PFSK-1 (cell line): ENCODE measurements around the gene RPA1.

Experiments
- FOXP2 ChIP-seq: optimal IDR thresholded peaks from 2 replicates; pipeline ENCODE3; 2011; ENCODE audit warnings: borderline replicate concordance, control low read depth, inconsistent platforms; ENCODE audit not compliant: insufficient read depth; ENCODE audit errors: extremely low read length, extremely low read depth
- POLR2AphosphoS5 ChIP-seq: IDR thresholded peaks from 2 replicates; pipeline ENCODE4 v1.6.1; 2012; ENCODE audit warnings: low read depth, mild to moderate bottlenecking, control low read depth, low read length, moderate library complexity
- REST ChIP-seq, 2 experiments: IDR thresholded peaks; 2 replicates each; pipeline versions ENCODE4 v1.6.1 to v1.8.0; 2011 to 2012; ENCODE audit warnings: low read depth in 2 of 2, low read length in 2 of 2, control low read depth in 1 of 2, inconsistent platforms in 1 of 2, mild to moderate bottlenecking in 1 of 2, moderate library complexity in 1 of 2; ENCODE audit not compliant: insufficient read depth in 1 of 2
- SIN3A ChIP-seq: IDR thresholded peaks from 2 replicates; pipeline ENCODE4 v1.6.1; 2012; ENCODE audit warnings: mild to moderate bottlenecking, low read length, moderate library complexity, borderline replicate concordance; ENCODE audit not compliant: insufficient read depth
- TAF1 ChIP-seq: IDR thresholded peaks from 2 replicates; pipeline ENCODE4 v1.6.1; 2012; ENCODE audit warnings: low read length, control low read depth, borderline replicate concordance; ENCODE audit not compliant: insufficient read depth

DNA sequence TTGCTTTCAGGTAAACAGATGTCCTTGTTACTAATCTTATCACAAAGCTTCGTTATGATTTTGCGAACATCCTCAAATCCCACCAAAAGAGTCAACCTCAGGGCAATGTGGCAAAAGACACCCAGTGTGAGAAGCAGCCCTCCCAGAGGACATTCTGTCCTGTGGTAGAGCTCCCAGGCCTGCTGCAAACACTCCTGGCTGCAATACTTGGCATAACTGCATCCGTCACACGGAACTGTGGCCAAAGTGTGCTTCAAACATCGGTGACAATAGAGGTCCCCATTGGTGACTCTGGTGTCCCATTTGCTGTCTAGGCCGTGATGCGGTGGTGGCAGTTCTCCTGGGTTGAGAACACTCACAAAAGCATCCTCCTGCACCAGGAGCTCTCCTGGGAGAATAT lies 29.6 kb upstream of the RPA1 start:
- TF ChIP-seq POLR2AphosphoS5 = no peak
- no peak for TF ChIP-seq SIN3A
- no peak for TF ChIP-seq REST (IDR thresholded peaks at IDR 0.05; ENCODE audit: insufficient read depth in 1 of 2, low read depth in 2 of 2, low read length in 2 of 2)
- no peak for TF ChIP-seq TAF1
- no peak for TF ChIP-seq FOXP2
